Gastroesophageal sphincter (tissue), 3 donors: ENCODE data around the gene PPRC1.

Experiments
- EP300 ChIP-seq: sonication (generic); formaldehyde crosslinking; IDR thresholded peaks from one replicate; pipeline ENCODE4 v1.6.1; 2017; ENCODE audit warnings: antibody characterized with exemption, mild to moderate bottlenecking
- POLR2A ChIP-seq, 2 donors: fragments of 450-650 bp; IDR thresholded peaks; one replicate each; pipeline ENCODE4 v1.6.1; 2017; ENCODE audit warnings: antibody characterized with exemption in 2 of 2, mild to moderate bottlenecking in 2 of 2, moderate library complexity in 1 of 2
- POLR2AphosphoS5 ChIP-seq: sonication (generic); formaldehyde crosslinking; IDR thresholded peaks from one replicate; pipeline ENCODE4 v1.6.1; 2017; ENCODE audit warnings: antibody characterized with exemption
- TF ChIP-seq, protein P1 (sequence below), 4 experiments: fragments of 200-600 bp in 2 of 4; fragments of 450-650 bp in 2 of 4; sonication (generic) in 1 of 4; IDR thresholded peaks; one replicate each; pipeline ENCODE4 v1.5.1; 2017 to 2019; ENCODE audit warnings: antibody characterized with exemption in 4 of 4, mild to moderate bottlenecking in 2 of 4, moderate library complexity in 2 of 4

GRCh38 chr10:102101152-102101551, 31.7 kb upstream of the PPRC1 start:
- TF ChIP-seq POLR2A (IDR thresholded peaks at IDR 0.05) (no peak), EP300 (no peak), POLR2AphosphoS5 (no peak)
- TF ChIP-seq, protein P1, sequence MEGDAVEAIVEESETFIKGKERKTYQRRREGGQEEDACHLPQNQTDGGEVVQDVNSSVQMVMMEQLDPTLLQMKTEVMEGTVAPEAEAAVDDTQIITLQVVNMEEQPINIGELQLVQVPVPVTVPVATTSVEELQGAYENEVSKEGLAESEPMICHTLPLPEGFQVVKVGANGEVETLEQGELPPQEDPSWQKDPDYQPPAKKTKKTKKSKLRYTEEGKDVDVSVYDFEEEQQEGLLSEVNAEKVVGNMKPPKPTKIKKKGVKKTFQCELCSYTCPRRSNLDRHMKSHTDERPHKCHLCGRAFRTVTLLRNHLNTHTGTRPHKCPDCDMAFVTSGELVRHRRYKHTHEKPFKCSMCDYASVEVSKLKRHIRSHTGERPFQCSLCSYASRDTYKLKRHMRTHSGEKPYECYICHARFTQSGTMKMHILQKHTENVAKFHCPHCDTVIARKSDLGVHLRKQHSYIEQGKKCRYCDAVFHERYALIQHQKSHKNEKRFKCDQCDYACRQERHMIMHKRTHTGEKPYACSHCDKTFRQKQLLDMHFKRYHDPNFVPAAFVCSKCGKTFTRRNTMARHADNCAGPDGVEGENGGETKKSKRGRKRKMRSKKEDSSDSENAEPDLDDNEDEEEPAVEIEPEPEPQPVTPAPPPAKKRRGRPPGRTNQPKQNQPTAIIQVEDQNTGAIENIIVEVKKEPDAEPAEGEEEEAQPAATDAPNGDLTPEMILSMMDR (IDR thresholded peaks at IDR 0.05), result no peak
